Measurements from ENCODE around the gene L3MBTL4.

DNA sequence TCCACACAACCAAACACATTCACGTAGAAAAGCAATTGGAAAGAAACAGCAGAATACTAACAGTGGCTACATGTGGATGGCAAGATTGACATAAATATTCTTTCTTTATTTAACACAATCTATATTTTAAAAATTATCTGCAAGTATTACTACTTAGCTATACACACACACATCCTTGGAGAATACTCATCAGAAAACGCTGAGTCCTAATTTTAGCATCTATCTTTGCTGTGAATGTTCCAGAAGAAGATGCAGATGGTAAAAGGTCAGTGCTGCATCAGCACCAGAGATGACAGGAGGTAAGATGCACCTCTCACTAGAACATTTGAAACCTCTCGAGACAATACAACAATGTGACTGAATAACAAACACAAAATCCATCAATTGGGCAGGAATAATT, 148.5 kb downstream of the L3MBTL4 start:
- TF ChIP-seq POLR2A (IDR thresholded peaks at IDR 0.05) = no peak
- no peak for TF ChIP-seq POLR2AphosphoS5 (IDR thresholded peaks at IDR 0.05)
- TF ChIP-seq, protein P1, sequence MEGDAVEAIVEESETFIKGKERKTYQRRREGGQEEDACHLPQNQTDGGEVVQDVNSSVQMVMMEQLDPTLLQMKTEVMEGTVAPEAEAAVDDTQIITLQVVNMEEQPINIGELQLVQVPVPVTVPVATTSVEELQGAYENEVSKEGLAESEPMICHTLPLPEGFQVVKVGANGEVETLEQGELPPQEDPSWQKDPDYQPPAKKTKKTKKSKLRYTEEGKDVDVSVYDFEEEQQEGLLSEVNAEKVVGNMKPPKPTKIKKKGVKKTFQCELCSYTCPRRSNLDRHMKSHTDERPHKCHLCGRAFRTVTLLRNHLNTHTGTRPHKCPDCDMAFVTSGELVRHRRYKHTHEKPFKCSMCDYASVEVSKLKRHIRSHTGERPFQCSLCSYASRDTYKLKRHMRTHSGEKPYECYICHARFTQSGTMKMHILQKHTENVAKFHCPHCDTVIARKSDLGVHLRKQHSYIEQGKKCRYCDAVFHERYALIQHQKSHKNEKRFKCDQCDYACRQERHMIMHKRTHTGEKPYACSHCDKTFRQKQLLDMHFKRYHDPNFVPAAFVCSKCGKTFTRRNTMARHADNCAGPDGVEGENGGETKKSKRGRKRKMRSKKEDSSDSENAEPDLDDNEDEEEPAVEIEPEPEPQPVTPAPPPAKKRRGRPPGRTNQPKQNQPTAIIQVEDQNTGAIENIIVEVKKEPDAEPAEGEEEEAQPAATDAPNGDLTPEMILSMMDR (IDR thresholded peaks at IDR 0.05) = no peak
- TF ChIP-seq EP300 (IDR thresholded peaks at IDR 0.05) = no peak

Data from upper lobe of left lung (tissue), 4 donors.